ENCODE measurements around the gene TFB1M. TPM values are rescaled to one million over a fixed set of nuclear protein-coding genes. Genes with fewer than 3 reads are reported as not detected.
"Not testable (repeated sequence)": the region's sequence is repeated elsewhere in the genome, so short reads cannot be mapped to it uniquely, and the experiment has no call there.

The TFB1M gene
- 16.3 TPM for total RNA-seq

GRCh38 chr6:155314092-155314772, at the start of gene TFB1M:
Gene TFB1M (minus strand): TSS chr6:155314484. CDS start chr6:155314428, 56 bp downstream.
- ATAC-seq: peak; percentile 99

GRCh38 chr6:155364021-155364420, 49.7 kb upstream of the TFB1M start:
- not testable (repeated sequence) for ATAC-seq

- not testable (repeated sequence) for ATAC-seq
Measured at GRCh38 chr6:155362968-155363632, 48.8 kb upstream of the TFB1M start.

DNA sequence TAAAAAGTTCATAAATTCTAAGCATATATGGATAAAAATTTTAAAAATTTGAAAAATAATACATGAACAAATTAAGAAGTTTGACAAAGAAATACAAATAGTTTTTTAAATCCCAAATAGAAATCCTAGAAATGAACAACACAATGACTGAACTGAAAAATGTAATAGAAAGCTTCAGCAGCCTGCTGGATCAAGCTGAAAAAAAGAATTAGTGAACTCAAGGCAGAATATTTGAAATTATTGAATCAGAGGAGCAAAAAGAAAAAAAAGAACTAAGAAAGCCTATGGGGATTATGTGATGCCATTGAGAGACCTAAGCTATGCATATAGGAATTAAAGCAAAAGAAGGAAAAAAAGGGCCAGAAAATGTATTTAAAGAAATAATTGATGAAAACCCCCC, 39.9 kb upstream of the TFB1M start:
- ATAC-seq: no peak

- no peak for ATAC-seq
Measured at GRCh38 chr6:155352811-155353210, 38.5 kb upstream of the TFB1M start.

DNA sequence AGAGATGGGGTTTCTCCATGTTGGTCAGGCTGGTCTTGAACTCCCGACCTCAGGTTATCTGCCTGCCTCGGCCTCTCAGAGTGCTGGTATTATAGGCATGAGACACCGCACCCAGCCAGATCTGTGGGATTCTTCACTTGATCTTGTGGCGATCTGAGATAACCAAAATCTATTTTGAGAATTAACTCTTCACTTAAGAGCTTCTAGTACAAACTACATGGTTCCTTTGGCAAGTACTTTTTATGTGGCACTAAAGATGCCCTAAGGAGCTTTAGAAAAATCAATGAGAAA, 37.8 kb upstream of the TFB1M start:
- ATAC-seq: no peak

GRCh38 chr6:155351273-155352129, 37.2 kb upstream of the TFB1M start:
- no peak for ATAC-seq

- ATAC-seq: no peak
Measured at GRCh38 chr6:155349956-155350355, 35.7 kb upstream of the TFB1M start.

DNA sequence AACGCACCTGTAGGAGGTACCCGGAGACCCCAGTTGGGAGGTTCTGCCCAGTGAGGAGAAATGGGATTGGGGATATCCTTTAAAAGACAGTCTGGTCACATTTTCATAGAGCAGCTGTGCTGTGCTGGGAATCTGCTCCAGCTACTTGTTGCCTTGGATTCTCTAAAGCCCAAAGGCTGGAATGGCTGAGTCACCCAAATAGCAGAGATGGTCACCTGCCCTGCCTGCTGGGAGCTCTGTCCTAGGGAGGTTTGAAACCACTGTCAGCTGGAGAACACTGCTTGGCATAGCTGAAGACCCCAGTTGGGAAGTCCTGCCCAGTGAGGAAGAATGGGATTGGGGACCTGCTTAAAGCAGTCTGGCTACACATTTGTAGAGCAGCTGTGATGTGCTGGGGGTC, 34.8 kb upstream of the TFB1M start:
- no peak for ATAC-seq

GRCh38 chr6:155347800-155348199, 33.5 kb upstream of the TFB1M start:
- no peak for ATAC-seq

DNA sequence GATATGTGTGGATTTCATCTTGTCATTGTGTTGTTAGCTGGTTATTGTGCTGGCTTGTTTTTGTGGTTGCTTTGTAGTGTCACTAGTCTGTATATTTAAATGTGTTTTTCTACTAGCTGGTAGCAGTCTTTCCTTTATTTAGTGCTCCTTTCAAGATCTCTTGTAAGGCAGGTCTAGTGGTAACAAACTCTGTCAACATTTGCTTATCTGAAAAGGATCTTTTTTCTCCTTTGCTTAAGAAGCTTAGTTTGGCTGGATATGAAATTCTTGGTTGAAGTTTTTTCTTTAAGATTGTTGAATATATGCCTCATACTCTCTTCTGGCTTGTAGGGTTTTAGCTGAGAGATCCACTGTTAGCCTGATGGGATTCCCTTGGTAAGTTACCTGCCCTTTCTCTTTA, 32.7 kb upstream of the TFB1M start:
- ATAC-seq: no peak

DNA sequence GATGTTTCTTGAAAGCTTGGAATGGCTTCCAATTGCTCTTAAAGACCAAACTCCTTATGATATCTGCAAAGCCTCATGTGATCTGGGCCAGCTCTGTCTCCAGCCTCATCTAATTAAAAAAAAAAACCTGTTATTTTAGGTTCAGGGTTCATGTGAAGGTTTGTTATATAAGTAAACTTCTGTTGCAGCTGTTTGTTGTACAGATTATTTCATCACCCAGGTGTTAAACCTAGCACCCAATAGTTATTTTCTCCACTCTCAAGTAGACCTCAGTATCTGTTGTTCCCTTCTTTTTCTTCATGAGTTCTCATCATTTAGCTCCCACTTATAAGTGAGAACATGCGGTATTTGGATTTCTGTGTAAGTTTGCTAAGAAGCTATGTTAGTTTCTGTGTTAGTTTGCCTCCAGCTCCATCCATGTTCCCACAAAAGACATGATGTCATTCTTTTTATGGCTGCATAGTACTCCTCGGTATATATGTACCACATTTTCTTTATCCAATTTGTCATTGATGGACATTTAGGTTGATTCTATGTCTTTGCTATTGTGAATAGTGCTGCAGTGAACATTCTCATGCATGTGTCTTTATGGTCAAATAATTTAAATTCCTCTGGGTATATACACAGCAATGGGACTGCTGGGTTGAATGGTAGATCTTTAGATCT, 30.2 kb upstream of the TFB1M start:
- ATAC-seq: no peak

- no peak for ATAC-seq
Measured at GRCh38 chr6:155341130-155341828, 27.0 kb upstream of the TFB1M start.

DNA sequence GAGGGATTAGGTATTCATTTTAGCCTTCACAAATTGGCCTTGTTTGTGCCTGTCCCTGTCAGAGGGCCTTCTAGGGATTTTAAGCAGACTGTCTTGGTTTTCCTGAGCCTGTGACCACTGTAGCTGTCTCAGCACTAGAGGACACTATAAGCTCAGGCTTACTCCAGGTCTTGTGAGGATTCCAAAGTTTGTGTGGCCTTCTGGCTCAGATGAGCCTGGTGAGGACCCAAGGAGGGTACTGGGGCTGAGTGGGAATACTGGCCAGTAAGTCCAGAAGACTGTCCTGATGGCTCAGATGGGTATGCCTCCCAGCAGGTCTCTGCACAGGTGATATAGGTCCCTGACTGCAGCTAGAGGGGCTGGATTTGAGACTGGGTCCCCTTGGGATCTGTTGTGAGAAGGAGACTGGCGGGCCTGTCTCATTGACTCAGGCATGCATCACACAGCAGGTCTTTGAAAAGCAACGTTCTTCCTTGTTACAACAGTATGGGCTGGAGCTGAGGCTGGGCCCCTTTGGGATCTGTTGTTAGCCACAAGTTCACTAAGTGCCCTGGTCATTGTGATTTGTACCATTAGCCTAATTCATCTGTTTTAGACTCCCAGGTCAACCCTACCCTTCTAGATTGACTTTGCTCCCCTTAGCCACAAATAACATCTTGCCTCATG, 26.3 kb upstream of the TFB1M start:
- ATAC-seq: no peak

DNA sequence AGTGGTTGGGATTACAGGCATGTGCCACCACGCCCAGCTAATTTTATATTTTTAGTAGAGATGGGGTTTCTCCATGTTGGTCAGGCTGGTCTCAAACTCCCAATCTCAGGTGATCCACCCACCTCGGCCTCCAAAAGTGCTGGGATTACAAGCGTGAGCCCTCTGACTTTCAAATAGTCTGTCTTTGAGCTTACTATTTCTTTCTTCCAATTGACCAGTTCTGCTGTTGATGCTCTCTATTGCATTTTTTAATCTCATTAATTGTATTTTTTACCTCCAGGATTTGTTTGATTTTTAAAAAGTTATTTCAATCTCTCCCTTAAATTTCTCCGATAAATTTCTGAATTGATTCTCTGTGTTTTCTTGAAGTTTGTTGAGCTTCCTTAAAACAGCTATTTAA, 25.6 kb upstream of the TFB1M start:
- not testable (repeated sequence) for ATAC-seq

DNA sequence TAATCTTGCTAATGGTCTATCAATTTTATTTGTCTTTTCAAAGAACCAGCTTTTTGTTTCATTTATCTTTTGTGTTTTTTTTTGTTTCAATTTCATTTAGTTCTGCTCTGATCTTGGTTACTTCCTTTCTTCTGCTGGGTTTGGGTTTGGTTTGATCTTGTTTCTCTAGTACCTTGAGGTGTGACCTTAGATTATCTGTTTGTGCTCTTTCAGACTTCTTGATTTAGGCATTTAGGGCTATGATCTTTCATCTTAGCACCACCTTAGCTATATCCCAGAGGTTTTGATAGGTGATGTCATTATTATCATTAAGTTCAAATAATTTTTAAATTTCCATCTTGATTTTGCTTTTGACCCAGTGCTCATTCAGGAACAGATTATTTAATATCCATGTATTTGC, 24.0 kb upstream of the TFB1M start:
- not testable (repeated sequence) for ATAC-seq

DNA sequence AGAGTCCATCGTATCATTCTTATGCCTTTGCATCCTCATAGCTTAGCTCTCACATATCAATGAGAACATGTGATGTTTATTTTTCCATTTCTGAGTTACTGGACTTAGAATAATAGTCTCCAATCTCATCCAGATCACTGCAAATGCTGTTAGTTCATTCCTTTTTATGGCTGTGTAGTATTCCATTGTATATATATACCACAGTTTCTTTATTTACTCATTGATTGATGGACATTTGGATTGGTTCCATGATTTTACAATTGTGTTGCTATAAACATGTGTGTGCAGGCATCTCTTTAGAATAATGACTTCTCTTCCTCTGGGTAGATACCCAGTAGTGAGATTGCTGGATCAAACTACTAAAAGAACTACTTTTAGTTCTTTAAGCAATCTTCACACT, 21.0 kb upstream of the TFB1M start:
- ATAC-seq: no peak

DNA sequence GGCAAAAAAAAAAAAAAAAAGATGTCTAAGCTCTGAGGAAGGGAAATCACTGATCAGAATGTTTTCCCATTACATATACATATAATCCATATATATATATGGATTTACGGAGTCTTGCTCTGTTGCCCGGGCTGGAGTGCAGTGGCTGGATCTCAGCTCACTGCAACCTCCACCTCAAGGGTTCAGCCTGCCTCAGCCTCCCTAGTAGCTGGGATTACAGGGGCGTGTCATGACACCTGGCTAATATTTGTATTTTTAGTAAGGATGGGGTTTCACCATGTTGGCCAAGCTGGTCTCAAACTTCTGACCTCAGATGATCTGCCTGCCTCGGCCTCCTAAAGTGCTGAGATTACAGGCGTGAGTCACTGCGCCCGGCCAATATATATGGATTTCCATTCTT, 19.8 kb upstream of the TFB1M start:
- ATAC-seq: not testable (repeated sequence)

GRCh38 chr6:155333414-155333813, 19.1 kb upstream of the TFB1M start:
- ATAC-seq: no peak

DNA sequence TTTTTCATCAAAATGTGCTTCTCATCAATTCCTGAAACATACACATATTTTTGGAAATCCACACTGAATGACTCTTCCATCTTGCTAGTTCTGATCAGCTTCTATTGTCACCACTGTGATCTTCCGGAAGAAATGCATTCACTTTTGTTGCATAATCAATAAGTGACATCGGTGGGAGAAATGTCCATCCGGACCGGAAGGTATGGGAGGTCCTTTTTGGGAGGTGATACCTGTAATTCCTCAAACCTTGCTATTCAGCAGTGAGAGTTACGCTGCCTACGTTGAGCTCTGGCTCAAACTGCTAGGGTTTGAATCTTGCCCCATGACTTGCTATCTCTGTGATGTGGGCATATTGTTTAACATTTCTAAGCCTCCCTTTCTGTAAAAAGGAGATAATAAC, 16.6 kb upstream of the TFB1M start:
- ATAC-seq: no peak

DNA sequence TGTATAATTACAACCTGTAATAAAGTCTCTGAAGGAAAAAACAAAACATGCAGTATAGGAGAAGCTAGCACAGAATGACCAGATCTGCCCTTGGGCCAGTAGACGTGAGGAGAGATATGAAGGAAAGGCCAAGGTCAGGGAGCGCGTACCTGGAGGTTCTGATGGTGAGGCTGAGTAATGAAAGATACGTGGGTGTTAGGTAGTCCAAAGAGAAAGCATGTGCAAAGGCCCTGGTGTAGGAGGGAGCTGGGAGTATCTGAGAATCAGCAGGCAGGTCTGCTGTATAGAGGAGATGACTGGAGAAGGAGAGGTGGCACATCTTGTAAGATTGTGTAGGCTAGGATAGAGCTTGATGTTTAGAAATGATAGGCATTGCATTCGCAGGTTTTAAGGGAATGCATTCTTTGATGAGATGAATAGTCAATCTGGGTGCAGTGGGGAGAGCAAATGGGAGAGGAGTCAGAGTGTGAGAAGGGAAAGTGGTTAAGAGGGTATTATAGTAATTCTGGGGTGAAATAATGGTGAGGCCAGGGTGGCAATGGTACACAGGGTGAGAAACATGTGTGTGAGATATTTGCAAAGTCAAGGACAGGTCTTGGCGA, 15.9 kb upstream of the TFB1M start:
- no peak for ATAC-seq

All from esophagus mucosa (tissue), 1 donor.